ENCODE measurements around the gene LGALS3. TPM values are rescaled to one million over a fixed set of nuclear protein-coding genes. Genes with fewer than 3 reads are reported as not detected.
A peak's percentile ranks its signal among the peaks of the same experiment; 100 is the strongest.

The LGALS3 gene
- total and polyA plus RNA-seq, 5 donors, result 139 to 271 (median 183) TPM

DNA sequence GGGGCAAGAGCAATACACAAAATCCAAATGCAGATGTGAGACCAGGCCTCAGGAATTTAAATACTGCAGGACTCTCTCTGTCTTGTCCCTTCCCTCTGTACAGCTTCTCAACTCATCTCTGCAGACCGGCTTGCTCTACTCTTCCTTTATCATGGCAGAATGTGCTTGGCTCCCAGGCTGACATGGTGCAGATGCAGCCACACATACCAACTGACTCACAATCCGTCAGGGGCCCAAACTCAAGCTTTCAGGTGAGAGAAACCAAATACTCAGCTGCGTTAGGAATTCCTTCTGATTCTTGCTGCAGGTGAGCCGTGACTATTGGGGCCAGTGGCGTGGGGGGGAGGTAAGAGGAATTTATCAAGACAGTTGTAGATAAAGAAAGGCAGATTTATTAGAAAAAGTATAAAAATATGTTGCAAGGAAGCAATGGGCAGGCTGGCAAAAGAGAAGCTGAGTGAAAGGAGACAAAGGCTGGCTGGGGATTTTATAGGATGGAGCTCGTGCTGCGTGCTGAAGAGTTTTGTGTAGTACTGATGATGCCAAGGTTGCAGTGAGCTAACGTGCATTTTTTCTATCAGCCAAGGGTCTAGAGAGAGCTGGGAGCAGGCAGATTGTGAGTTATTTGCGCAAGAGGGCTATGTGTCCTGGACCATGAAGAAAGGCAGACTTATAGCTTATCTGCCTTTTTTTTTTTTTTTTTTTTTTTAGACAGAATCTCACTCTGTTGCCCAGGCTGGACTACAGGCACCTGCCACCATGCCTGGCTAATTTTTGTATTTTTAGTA, 5.0 kb upstream of the LGALS3 start:
- H3K4me1 ChIP-seq (ENCODE audit: control insufficient read depth, insufficient read depth, low read length), result peaks cover 29% of the 10 kb centered on the region
- no peak overlapping the region for H3K4me3 ChIP-seq (ENCODE audit: low read length)
- no peaks in the 10 kb centered on the region for H3K27me3 ChIP-seq (ENCODE audit: control insufficient read depth, insufficient read depth)
- H3K9me3 ChIP-seq (ENCODE audit: control insufficient read depth, low read length), result no peaks in the 10 kb centered on the region
- WGBS, result 78% methylated on average over 9 of the region's 9 CpGs
- no peak for DNase-seq
- ATAC-seq, result no peak
- H3K27ac ChIP-seq (ENCODE audit: low read length), result peak overlapping the region; percentile 13
- intact Hi-C loops (cut with DNase I), result no loop called here

DNA sequence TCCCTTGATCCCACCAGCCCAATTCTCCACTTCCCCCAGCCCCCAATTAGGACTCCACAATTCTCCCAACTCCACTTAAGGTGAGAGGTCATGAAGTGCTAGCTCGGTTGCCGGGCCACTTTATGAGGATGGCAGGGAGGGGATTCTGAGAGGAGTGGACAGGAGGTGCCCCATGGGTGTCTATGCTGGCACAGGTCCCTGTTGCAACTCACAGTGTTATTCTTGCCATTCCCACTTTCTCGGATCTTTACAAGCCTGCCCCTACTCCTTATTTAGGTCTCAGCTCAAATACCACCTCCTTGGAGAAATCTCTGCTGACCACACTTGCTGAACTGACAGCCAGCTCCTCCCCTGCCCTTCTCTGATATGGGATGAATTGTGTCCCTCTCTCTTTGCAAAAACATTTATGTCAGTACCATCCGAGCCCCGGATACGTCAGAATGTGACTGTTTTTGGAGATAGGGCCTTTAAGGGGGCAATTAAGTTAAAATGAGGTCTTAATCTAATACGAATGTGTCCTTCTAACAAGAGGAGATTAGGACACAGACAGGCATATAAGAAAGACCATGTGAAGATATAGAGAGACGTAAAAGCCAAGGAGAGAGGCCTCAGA, 4.2 kb upstream of the LGALS3 start:
- 69% methylated on average over 8 of the region's 8 CpGs for WGBS
- DNase-seq (no peak), ATAC-seq (no peak)
- no peak overlapping the region for H3K4me3 ChIP-seq (ENCODE audit: low read length)
- peak overlapping the region; percentile 43 for H3K27ac ChIP-seq (ENCODE audit: low read length)
- peaks cover 25% of the 10 kb centered on the region for H3K4me1 ChIP-seq (ENCODE audit: control insufficient read depth, insufficient read depth, low read length)
- intact Hi-C loops (cut with DNase I), result no loop called here
- no peaks in the 10 kb centered on the region for H3K27me3 ChIP-seq (ENCODE audit: control insufficient read depth, insufficient read depth)
- H3K9me3 ChIP-seq (ENCODE audit: control insufficient read depth, low read length), result no peaks in the 10 kb centered on the region

DNA sequence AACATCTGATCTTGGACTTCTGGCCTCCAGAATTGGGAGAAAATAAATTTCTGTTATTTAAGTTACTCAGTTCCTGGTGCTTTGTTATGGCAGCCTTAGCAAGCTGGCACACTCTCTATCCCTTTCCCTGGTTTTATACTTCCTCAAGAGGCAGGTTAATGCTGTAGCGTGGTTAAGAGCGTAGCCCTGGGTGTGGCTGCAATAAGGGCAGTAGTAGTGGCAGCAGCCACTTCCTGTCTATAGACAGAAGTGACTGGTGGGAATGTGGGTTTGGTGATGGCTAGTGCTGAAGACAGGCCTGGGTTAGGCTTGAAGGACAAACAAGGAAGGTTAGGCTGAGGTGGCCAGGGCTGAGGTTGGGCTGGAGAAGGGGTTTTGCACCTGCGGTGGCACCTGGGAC, 3.6 kb upstream of the LGALS3 start:
- peak in 1 of 3 donors; percentile 70 for DNase-seq
- H3K27ac ChIP-seq (ENCODE audit: low read length), result peak overlapping the region; percentile 79
- no peak for ATAC-seq
- no peak overlapping the region for H3K4me3 ChIP-seq (ENCODE audit: low read length)
- no peaks in the 10 kb centered on the region for H3K27me3 ChIP-seq (ENCODE audit: control insufficient read depth, insufficient read depth)
- intact Hi-C loops (cut with DNase I), result no loop called here
- H3K9me3 ChIP-seq (ENCODE audit: control insufficient read depth, low read length), result no peaks in the 10 kb centered on the region
- peaks cover 21% of the 10 kb centered on the region for H3K4me1 ChIP-seq (ENCODE audit: control insufficient read depth, insufficient read depth, low read length)
- 87% methylated on average over 3 of the region's 3 CpGs for WGBS

DNA sequence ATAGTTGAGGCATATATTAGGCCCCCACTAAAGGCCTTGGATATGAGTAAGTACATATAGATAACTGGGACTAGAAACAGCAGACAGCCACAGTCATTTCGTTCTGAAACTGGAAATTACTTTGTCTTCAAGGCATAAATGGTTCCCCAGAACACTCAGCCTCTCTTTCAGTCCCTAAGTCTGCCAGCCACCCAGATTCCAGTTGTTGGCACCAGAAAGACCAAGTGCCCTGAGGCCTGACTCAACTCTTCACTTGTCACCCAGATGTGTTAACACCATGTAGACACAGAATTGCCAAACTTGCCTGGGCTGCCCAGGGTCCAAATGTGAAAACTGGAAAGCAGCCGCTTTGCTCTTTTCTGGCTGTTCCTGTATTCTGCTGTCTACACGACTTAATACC, 3.0 kb upstream of the LGALS3 start:
- no peaks in the 10 kb centered on the region for H3K27me3 ChIP-seq (ENCODE audit: control insufficient read depth, insufficient read depth)
- H3K9me3 ChIP-seq (ENCODE audit: control insufficient read depth, low read length), result no peaks in the 10 kb centered on the region
- H3K4me1 ChIP-seq (ENCODE audit: control insufficient read depth, insufficient read depth, low read length), result peaks cover 17% of the 10 kb centered on the region
- DNase-seq, result peak in 2 of 3 donors; percentile 41 to 77
- WGBS, result 40% methylated on average over 3 of the region's 3 CpGs
- H3K27ac ChIP-seq (ENCODE audit: low read length), result peak overlapping the region; percentile 79
- H3K4me3 ChIP-seq (ENCODE audit: low read length), result no peak overlapping the region
- peak; percentile 27 to 42 for ATAC-seq
- intact Hi-C loops (cut with DNase I), result no loop called here

DNA sequence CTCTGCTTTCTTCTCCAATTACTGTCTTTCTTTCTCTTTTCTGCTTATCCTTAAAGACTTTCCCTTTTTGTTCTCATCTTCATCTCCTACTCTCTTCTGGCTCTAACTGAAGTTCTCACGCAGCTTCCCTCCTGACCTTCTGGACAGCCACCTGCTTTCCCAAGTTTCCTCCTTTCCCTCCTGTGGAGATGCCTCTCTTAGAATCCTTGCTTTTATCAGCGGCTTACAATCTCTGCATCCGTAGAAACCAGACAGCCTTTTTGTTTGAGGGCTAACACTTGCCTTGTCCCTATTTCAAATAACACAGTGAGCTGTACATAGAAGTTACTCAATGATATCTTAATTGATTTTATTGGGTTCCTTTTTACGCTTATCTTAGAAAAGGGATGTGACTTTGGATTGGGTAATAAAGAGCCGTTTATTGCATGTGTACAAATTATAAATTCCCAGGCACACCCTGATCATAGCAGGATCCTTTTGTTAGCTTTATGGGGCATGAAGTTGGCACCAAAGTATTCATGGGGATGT, 2.1 kb upstream of the LGALS3 start:
- Histone ChIP-seq H3K27ac (ENCODE audit: low read length) (peak overlapping the region; percentile 20), H3K9me3 (ENCODE audit: control insufficient read depth, low read length) (no peaks in the 10 kb centered on the region), H3K4me3 (ENCODE audit: low read length) (no peak overlapping the region), H3K4me1 (ENCODE audit: control insufficient read depth, insufficient read depth, low read length) (peaks cover 25% of the 10 kb centered on the region), H3K27me3 (ENCODE audit: control insufficient read depth, insufficient read depth) (no peaks in the 10 kb centered on the region)
- ATAC-seq (no peak), DNase-seq (no peak)
- intact Hi-C loops (cut with DNase I), result no loop called here
- 64% methylated on average over 5 of the region's 5 CpGs for WGBS

DNA sequence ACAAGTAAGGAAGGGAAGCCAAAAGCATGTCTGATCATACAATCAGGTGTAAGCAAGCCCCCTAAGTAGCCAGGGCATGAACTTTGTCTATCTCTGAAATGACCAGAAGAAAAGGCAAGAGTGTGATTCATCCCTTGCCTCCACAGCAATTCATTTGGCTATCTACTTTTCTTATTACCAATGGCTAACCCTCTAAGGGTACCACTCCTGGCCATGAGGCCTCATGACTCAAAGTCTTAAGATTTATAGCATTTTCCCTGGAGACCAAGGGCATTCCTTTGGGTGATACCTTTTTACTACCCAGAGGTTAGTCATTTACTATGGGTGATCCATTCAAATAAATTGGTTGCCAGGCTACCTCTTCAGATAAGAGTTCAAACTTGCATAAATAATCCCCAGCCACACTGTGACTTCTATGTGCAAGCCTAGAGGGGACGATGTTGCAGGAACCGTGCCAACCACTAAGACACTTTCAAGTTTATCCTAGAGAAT, 1.5 kb upstream of the LGALS3 start:
- H3K27me3 ChIP-seq (ENCODE audit: control insufficient read depth, insufficient read depth), result no peaks in the 10 kb centered on the region
- H3K9me3 ChIP-seq (ENCODE audit: control insufficient read depth, low read length), result no peaks in the 10 kb centered on the region
- ATAC-seq (no peak), DNase-seq (no peak)
- no peak overlapping the region for H3K4me3 ChIP-seq (ENCODE audit: low read length)
- intact Hi-C loops (cut with DNase I), result no loop called here
- WGBS, result 57% methylated on average over 2 of the region's 2 CpGs
- H3K4me1 ChIP-seq (ENCODE audit: control insufficient read depth, insufficient read depth, low read length), result peaks cover 23% of the 10 kb centered on the region
- H3K27ac ChIP-seq (ENCODE audit: low read length), result no peak overlapping the region

DNA sequence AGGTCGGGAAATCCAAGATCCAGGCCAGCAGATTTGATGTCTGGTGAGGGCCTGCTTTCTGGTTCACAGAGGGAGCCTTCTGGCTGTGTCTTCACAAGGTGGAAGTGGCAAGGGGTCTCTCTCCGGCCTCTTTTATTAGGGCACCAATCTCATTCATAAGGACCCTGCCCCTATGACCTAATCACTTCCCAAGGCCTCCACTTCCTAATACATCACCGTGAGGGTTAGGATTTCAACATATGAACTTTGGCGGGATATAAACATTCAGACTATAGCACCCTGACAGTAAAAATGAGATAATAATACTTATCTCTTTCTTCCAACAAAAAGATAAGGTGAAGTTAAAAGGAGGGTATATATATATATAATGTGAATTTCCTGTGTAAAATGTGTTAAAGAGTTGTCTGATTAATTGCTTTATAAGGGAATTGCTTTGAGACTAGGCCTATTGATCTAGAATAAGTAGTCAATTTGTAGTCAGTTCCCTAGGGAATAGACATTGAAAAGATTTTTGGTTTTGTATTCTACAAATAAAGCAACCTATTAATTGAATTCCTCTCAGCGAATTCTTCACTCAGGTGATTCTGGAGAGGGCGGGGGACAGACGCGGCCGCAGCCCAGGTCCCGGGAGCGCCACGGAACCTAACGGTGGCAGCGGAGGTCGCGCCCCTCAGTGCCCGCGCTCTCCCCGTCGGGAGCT, 516 bp upstream of the LGALS3 start:
- Histone ChIP-seq H3K4me3 (ENCODE audit: low read length) (peak overlapping the region; percentile 88), H3K27ac (ENCODE audit: low read length) (peak overlapping the region; percentile 99), H3K4me1 (ENCODE audit: control insufficient read depth, insufficient read depth, low read length) (peaks cover 19% of the 10 kb centered on the region), H3K27me3 (ENCODE audit: control insufficient read depth, insufficient read depth) (no peaks in the 10 kb centered on the region), H3K9me3 (ENCODE audit: control insufficient read depth, low read length) (no peaks in the 10 kb centered on the region)
- WGBS, result 19% methylated on average over 20 of the region's 20 CpGs
- no peak for DNase-seq
- intact Hi-C loops (cut with DNase I), result no loop called here
- ATAC-seq, result no peak

DNA sequence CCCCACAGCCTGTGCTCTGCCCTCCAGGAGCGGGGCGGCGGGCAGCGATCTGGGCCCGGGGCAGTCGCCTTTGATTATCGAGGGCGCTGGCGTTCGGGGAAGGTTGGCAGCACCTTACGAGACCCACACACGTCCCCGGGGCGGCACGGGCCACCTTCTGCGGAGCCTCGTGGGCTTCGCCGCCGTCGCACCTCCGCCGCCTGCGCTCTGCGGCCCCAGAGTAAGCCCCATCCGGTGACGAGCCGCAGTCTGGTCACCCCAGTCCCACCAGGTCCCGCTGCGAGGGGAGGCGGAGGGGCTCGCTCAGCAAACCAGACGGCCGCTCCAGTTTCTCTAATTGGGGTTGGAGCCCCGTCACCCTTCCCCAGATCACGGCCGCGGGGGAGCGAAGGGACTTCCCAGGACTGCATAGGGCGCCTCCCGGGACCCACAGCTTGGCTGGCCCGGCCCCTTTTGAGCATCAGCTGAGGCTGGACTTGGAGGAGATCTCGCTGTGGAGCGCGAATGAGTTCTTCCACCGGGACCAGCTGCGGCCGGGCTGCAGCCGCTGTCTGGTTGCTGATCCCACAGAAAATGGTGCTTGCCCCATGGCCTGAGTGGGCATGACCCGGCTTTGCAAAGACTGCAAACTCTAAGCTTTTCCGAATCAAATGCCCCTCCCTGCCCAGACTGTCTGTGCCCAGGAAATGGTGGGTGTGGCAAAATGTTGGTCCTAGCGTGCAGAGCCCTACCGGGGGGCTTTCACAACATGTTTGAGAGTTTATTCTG, 560 bp downstream of the LGALS3 start:
- Histone ChIP-seq H3K4me1 (ENCODE audit: control insufficient read depth, insufficient read depth, low read length) (peaks cover 16% of the 10 kb centered on the region), H3K27ac (ENCODE audit: low read length) (peak overlapping the region; percentile 99), H3K27me3 (ENCODE audit: control insufficient read depth, insufficient read depth) (no peaks in the 10 kb centered on the region), H3K9me3 (ENCODE audit: control insufficient read depth, low read length) (no peaks in the 10 kb centered on the region), H3K4me3 (ENCODE audit: low read length) (peak overlapping the region; percentile 88)
- peak; percentile 77 to 91 (median 90) for DNase-seq
- ATAC-seq, result peak; percentile 70 to 75
- WGBS, result under 1% methylated on average over 53 of the region's 53 CpGs
- intact Hi-C loops (cut with DNase I), result loop anchor here in 3 of 4 donors (5.0 kb wide), 2 partner anchors 32 to 37 kb away; no protein-coding TSS in a partner anchor

DNA sequence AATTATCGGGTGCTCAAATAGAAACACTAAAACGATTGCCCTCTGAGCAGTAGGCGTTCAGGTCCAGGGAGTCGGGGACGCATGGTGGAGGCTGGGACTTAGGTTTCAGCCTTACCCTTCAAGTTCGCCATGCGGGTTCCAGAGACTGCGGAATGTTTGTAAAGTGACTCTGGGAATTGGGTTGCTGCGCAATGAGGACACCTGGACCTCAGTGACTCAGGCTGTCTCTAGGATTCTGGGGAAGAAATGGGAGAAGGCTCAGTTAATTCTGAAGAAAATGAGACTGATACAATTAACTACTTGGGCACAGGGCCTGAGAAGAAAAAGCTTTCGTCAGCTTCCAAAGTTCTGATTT, 1.1 kb downstream of the LGALS3 start:
- no peaks in the 10 kb centered on the region for H3K27me3 ChIP-seq (ENCODE audit: control insufficient read depth, insufficient read depth)
- 22% methylated on average over 10 of the region's 10 CpGs for WGBS
- peak overlapping the region; percentile 88 for H3K4me3 ChIP-seq (ENCODE audit: low read length)
- intact Hi-C loops (cut with DNase I), result loop anchor here in 3 of 4 donors (5.0 kb wide), 2 partner anchors 33 to 38 kb away; no protein-coding TSS in a partner anchor
- H3K4me1 ChIP-seq (ENCODE audit: control insufficient read depth, insufficient read depth, low read length), result peaks cover 16% of the 10 kb centered on the region
- no peak for DNase-seq
- no peaks in the 10 kb centered on the region for H3K9me3 ChIP-seq (ENCODE audit: control insufficient read depth, low read length)
- H3K27ac ChIP-seq (ENCODE audit: low read length), result peak overlapping the region; percentile 99
- no peak for ATAC-seq

DNA sequence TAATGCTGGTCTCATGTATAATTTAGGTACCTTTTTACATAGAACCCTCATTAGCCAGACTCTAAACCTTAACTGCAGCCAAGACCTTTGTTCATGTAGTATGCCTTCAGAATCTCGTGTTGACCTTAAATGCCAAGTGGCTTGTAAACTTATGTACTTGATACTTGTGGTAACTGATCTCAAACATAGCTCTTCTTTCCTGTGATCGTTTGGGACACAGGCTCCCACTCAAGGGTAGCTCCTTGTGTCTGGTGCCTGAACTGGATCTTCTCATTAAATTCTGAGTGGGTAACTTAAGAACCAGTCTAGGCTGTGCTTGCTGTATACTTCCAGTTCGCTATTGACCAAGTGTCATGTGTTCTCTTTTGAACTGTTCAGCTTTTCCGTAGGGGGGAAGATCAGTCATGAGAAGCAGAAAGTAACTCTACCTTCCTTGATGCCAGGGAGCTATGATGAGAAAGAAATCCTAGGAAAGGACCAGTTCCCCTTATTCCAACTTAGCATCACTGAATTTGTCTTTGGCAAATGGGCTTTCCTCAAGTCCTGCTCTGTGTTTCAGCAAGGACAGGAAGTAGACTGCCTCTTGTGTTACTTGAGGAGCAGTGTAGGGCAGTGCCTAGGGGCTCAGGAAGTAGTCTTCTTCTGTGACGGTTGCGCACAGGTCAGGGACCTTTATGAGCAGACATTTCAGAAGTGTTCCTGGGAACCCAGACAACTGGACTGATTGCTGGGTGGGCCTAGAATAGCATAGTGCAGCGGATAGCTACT, 2.5 kb downstream of the LGALS3 start:
- intact Hi-C loops (cut with DNase I), result loop anchor here in 3 of 4 donors (2.0 to 5.0 kb wide), 3 partner anchors 31 to 39 kb away; no protein-coding TSS in a partner anchor
- H3K27ac ChIP-seq (ENCODE audit: low read length), result peak overlapping the region; percentile 83
- H3K4me1 ChIP-seq (ENCODE audit: control insufficient read depth, insufficient read depth, low read length), result peaks cover 14% of the 10 kb centered on the region
- DNase-seq (no peak), ATAC-seq (peak; percentile 4 to 35)
- peak overlapping the region; percentile 88 for H3K4me3 ChIP-seq (ENCODE audit: low read length)
- H3K9me3 ChIP-seq (ENCODE audit: control insufficient read depth, low read length), result no peaks in the 10 kb centered on the region
- no peaks in the 10 kb centered on the region for H3K27me3 ChIP-seq (ENCODE audit: control insufficient read depth, insufficient read depth)
- WGBS, result 48% methylated on average over 7 of the region's 7 CpGs
